HepG2 (cell line): ENCODE data around the gene ECPAS. TPM values are rescaled to one million over a fixed set of nuclear protein-coding genes. Genes with fewer than 3 reads are reported as not detected.

Source experiments
- ATAC-seq: fragments of 200-7000 bp; cut with Tn5 transposase; 3 replicates; pipeline ENCODE4 v1.9.1; 2020; ENCODE audit warnings: mild to moderate bottlenecking, moderate library complexity
- Bru-seq: library from RNA; stranded (reverse); fragments of 400-500 nt; gene quantifications from one replicate; lab custom pipeline; 2021; lab: Mats Ljungman, UMichigan
- BruChase-seq, 2 experiments: library from RNA; stranded (reverse); fragments of 400-500 nt; gene quantifications; one replicate each; lab custom pipeline; 2021; lab: Mats Ljungman, UMichigan
- BruUV-seq: library from RNA; stranded (reverse); fragments of 400-500 nt; replicated peaks from 2 replicates; lab custom pipeline; 2021; lab: Mats Ljungman, UMichigan
- CTCF ChIA-PET: fragments of 300-600 bp; formaldehyde crosslinking; extraction: SDS; loops from one replicate; lab custom pipeline; 2021; ENCODE audit warnings: low total read pairs, inconsistent platforms, low intra/inter-chr PET ratio; lab: Yijun Ruan, JAX
- POLR2A ChIA-PET: fragments of 350-600 bp; sonication (Branson Sonifier 250); formaldehyde crosslinking; loops from one replicate; lab custom pipeline; 2020; ENCODE audit warnings: antibody characterized with exemption, inconsistent platforms; lab: Yijun Ruan, JAX
- DNase-seq: peaks from one replicate; pipeline ENCODE4 v3.0.0-alpha.2; 2015; ENCODE audit warnings: low spot score
- FAIRE-seq: peaks from 3 replicates; lab custom pipeline; 2011; peaks lifted over from hg19 to GRCh38; lab: Jason Lieb, UNC
- H2AFZ ChIP-seq: one replicate; pipeline ENCODE4 v1.6.1; 2011; ENCODE audit warnings: low read length, inconsistent platforms
- H3K27ac ChIP-seq: fragments of 300-600 bp; 3 replicates; pipeline ENCODE4 v1.8.0; 2011; ENCODE audit warnings: mixed run types, mild to moderate bottlenecking, mixed read lengths, low read length, inconsistent platforms; ENCODE audit not compliant: insufficient read depth; ENCODE audit errors: extremely low read length
- H3K27me3 ChIP-seq, 2 experiments: fragments of 200-600 bp in 1 of 2; 2 replicates in 1 of 2; 3 replicates in 1 of 2; pipeline versions ENCODE4 v1.6.0 to v1.8.0; 2011; ENCODE audit warnings: low read length in 2 of 2, mild to moderate bottlenecking in 2 of 2, moderate library complexity in 2 of 2, inconsistent platforms in 1 of 2; ENCODE audit not compliant: insufficient read depth in 2 of 2, control insufficient read depth in 1 of 2
- H3K36me3 ChIP-seq, 2 experiments: fragments of 200-600 bp in 1 of 2; replicated peaks in 1 of 2; 2 replicates in 1 of 2; 3 replicates in 1 of 2; pipeline versions ENCODE4 v1.5.1 to v1.8.0; 2011; ENCODE audit warnings: low read length in 2 of 2, inconsistent platforms in 1 of 2; ENCODE audit not compliant: insufficient read depth in 2 of 2, control insufficient read depth in 1 of 2
- H3K4me1 ChIP-seq: 2 replicates; pipeline ENCODE4 v1.5.1; 2012; ENCODE audit warnings: low read length, inconsistent platforms; ENCODE audit not compliant: insufficient read depth
- H3K4me2 ChIP-seq: 2 replicates; pipeline ENCODE4 v1.6.0; 2011; ENCODE audit warnings: low read depth, low read length, inconsistent platforms
- H3K4me3 ChIP-seq, 3 experiments: fragments of 200-600 bp in 1 of 3; sonication (generic), shearing (Covaris generic) in 1 of 3; replicated peaks in 1 of 3; 2 replicates each; pipeline ENCODE4 v1.5.1; 2011 to 2016; ENCODE audit warnings: low read length in 3 of 3, inconsistent platforms in 2 of 3, low read depth in 2 of 3, mild to moderate bottlenecking in 2 of 3, control low read depth in 1 of 3, mixed read lengths in 1 of 3; ENCODE audit not compliant: insufficient read depth in 1 of 3
- H3K79me2 ChIP-seq: one replicate; pipeline ENCODE4 v1.6.1; 2011; ENCODE audit warnings: low read length, inconsistent platforms; ENCODE audit not compliant: insufficient read depth
- H3K9ac ChIP-seq: 2 replicates; pipeline ENCODE4 v1.6.0; 2011; ENCODE audit warnings: mild to moderate bottlenecking, low read depth, low read length, inconsistent platforms; ENCODE audit not compliant: insufficient read depth
- H3K9me3 ChIP-seq: 2 replicates; pipeline ENCODE4 v1.5.1; 2012; ENCODE audit warnings: mild to moderate bottlenecking, low read length
- H4K20me1 ChIP-seq: 2 replicates; pipeline ENCODE4 v1.6.0; 2011; ENCODE audit warnings: inconsistent platforms, mild to moderate bottlenecking, low read length, moderate library complexity; ENCODE audit not compliant: insufficient read depth
- CREB3 ChIP-seq: sonication (generic); formaldehyde crosslinking; IDR thresholded peaks from 2 replicates; pipeline ENCODE4 v1.5.0; 2020; ENCODE audit warnings: missing genetic modification reagents
- ERF ChIP-seq: IDR thresholded peaks from 2 replicates; pipeline ENCODE4 v1.6.1; 2018; ENCODE audit warnings: missing biosample characterization, missing genetic modification reagents
- GATAD2A ChIP-seq: IDR thresholded peaks from 2 replicates; pipeline ENCODE4 v1.6.1; 2016
- PAXIP1 ChIP-seq: sonication (generic); formaldehyde crosslinking; conservative IDR thresholded peaks from 2 replicates; pipeline ENCODE4 v1.4.0; 2020; ENCODE audit warnings: mild to moderate bottlenecking, missing genetic modification reagents, moderate library complexity
- PHF8 ChIP-seq: sonication (generic); formaldehyde crosslinking; IDR thresholded peaks from 2 replicates; pipeline ENCODE4 v1.5.0; 2020; ENCODE audit warnings: missing genetic modification reagents
- THAP11 ChIP-seq: IDR thresholded peaks from 2 replicates; pipeline ENCODE4 v1.6.1; 2016; ENCODE audit warnings: missing biosample characterization, missing genetic modification reagents
- TOPORS ChIP-seq: sonication (generic); formaldehyde crosslinking; IDR thresholded peaks from 2 replicates; pipeline ENCODE4 v1.8.0; 2023; ENCODE audit warnings: mild to moderate bottlenecking, missing genetic modification reagents
- ZC3H4 ChIP-seq: sonication (generic); formaldehyde crosslinking; IDR thresholded peaks from 2 replicates; pipeline ENCODE4 v1.4.0; 2020; ENCODE audit warnings: missing genetic modification reagents, borderline replicate concordance
- ZSCAN12 ChIP-seq: sonication (generic); formaldehyde crosslinking; IDR thresholded peaks from 2 replicates; pipeline ENCODE4 v1.9.0; 2021; ENCODE audit warnings: mild to moderate bottlenecking, missing genetic modification reagents
- WGBS: methylation state at CpG from one replicate; pipeline ENCODE4 v1.1.6; 2017; ENCODE audit warnings: low lambda C conversion rate; 5-methylcytosine and 5-hydroxymethylcytosine counted together
- in situ Hi-C: cut with HindIII; loops from 2 replicates; pipeline ENCODE4 v1.10.0; 2017; ENCODE audit warnings: low pct_unique_long_range_greater_than_20kb; ENCODE audit not compliant: extremely low pct_ligation_motif_present
- intact Hi-C: fragments of 100-400 bp; cut with micrococcal nuclease; formaldehyde crosslinking; loops from one replicate; pipeline ENCODE4 v1.10.0; 2022; ENCODE audit not compliant: unreplicated experiment
- long read RNA-seq, 2 experiments: library from RNA in 1 of 2; library from polyadenylated mRNA in 1 of 2; stranded (forward) in 1 of 2; unstranded in 1 of 2; transcript quantifications; one replicate each; pipeline ENCODE4 v2.0.0, GENCODE V29; 2019 to 2022
- polyA minus RNA-seq, 3 experiments: library from RNA; depleted of rRNA, polyadenylated mRNA; stranded (reverse); fragments of >200 nt; gene quantifications; 2 replicates each; pipeline ENCODE4 v1.2.3, GENCODE V29; 2011; ENCODE audit warnings: low replicate concordance in 1 of 3
- polyA plus RNA-seq, 8 experiments: library from polyadenylated mRNA; depleted of rRNA in 3 of 8; stranded (reverse) in 7 of 8; unstranded in 1 of 8; fragments of >200 nt; fragmentation: Illumina TruSeq in 4 of 8; extraction: Trizol in 4 of 8; gene quantifications; 2 replicates each; pipeline versions ENCODE4 v1.2.1 to v1.2.3, GENCODE V29; 2011 to 2016; ENCODE audit warnings: low read depth in 4 of 8, missing spikeins in 1 of 8, mixed read lengths in 1 of 8; ENCODE audit not compliant: insufficient read depth in 1 of 8
- total RNA-seq, 5 experiments: library from RNA; depleted of rRNA; stranded (reverse); fragments of >200 nt; fragmentation: Illumina TruSeq; extraction: Trizol; gene quantifications; 2 replicates each; pipeline ENCODE4 v1.2.3, GENCODE V29; 2016; ENCODE audit warnings: low read depth in 1 of 5
- TF ChIP-seq, protein P1 (sequence below): IDR thresholded peaks from 2 replicates; pipeline ENCODE4 v1.6.1; 2018; ENCODE audit warnings: missing genetic modification reagents
- TF ChIP-seq, protein P2 (sequence below): IDR thresholded peaks from 2 replicates; pipeline ENCODE4 v1.6.1; 2016; ENCODE audit warnings: missing genetic modification reagents, missing compliant biosample characterization

Gene ECPAS
- total RNA-seq (2016; rRNA removed; fragmentation: Illumina TruSeq; extraction: Trizol) (58.0 and 81.7 TPM in 2 replicates), polyA plus RNA-seq (2011; rRNA removed) (35.3 and 37.3 TPM in 2 replicates), polyA minus RNA-seq (2011; rRNA and poly(A)+ RNA removed; ENCODE audit: low replicate concordance) (61.8 and 69.9 TPM in 2 replicates), Bru-seq, nascent RNA (percentile 90 among the genes with signal in this experiment), BruChase-seq, experiment 1, labeled RNA remaining after a 6-hour chase (percentile 90 among the genes with signal in this experiment), BruChase-seq, experiment 2, labeled RNA remaining after a 2-hour chase (percentile 90 among the genes with signal in this experiment)
- total RNA-seq (2016; cell fraction: cytosol; rRNA removed; fragmentation: Illumina TruSeq; extraction: Trizol; ENCODE audit: low read depth) = 16.5 and 19.4 TPM in 2 replicates
- total RNA-seq (2016; cell fraction: insoluble cytoplasmic fraction; rRNA removed; fragmentation: Illumina TruSeq; extraction: Trizol) = 61.7 and 85.2 TPM in 2 replicates
- 25.2 and 25.7 TPM in 2 replicates for total RNA-seq (2016; cell fraction: membrane; rRNA removed; fragmentation: Illumina TruSeq; extraction: Trizol)
- 62.2 and 69.4 TPM in 2 replicates for total RNA-seq (2016; cell fraction: nucleus; rRNA removed; fragmentation: Illumina TruSeq; extraction: Trizol)
- polyA plus RNA-seq (2011; cell fraction: cytosol; rRNA removed) = 14.0 and 19.7 TPM in 2 replicates
- 50.5 and 56.3 TPM in 2 replicates for polyA plus RNA-seq (2011; cell fraction: nucleus; rRNA removed)
- polyA plus RNA-seq (2012) = 43.2 and 54.3 TPM in 2 replicates
- 2.2 and 2.5 TPM in 2 replicates for polyA plus RNA-seq (2016; cell fraction: cytosol; fragmentation: Illumina TruSeq; extraction: Trizol; ENCODE audit: low read depth)
- polyA plus RNA-seq (2016; cell fraction: insoluble cytoplasmic fraction; fragmentation: Illumina TruSeq; extraction: Trizol; ENCODE audit: low read depth) = 45.7 and 50.1 TPM in 2 replicates
- 6.0 and 8.2 TPM in 2 replicates for polyA plus RNA-seq (2016; cell fraction: membrane; fragmentation: Illumina TruSeq; extraction: Trizol; ENCODE audit: low read depth)
- 45.4 and 52.1 TPM in 2 replicates for polyA plus RNA-seq (2016; cell fraction: nucleus; fragmentation: Illumina TruSeq; extraction: Trizol; ENCODE audit: insufficient read depth, low read depth)
- 69.1 and 80.5 TPM in 2 replicates for polyA minus RNA-seq (2011; cell fraction: cytosol; rRNA and poly(A)+ RNA removed)
- 141 and 183 TPM in 2 replicates for polyA minus RNA-seq (2011; cell fraction: nucleus; rRNA and poly(A)+ RNA removed)
- long read RNA-seq, experiment 1, full-length matches to known transcripts = 2 of 20 reads
- long read RNA-seq, experiment 1, partial matches to known transcripts = 15 of 20 reads
- long read RNA-seq, experiment 1, other reads (novel, unspliced or antisense) = 3 of 20 reads
- long read RNA-seq, experiment 2, full-length matches to known transcripts = 16 of 157 reads
- long read RNA-seq, experiment 2, partial matches to known transcripts = 72 of 157 reads
- long read RNA-seq, experiment 2, other reads (novel, unspliced or antisense) = 69 of 157 reads

DNA sequence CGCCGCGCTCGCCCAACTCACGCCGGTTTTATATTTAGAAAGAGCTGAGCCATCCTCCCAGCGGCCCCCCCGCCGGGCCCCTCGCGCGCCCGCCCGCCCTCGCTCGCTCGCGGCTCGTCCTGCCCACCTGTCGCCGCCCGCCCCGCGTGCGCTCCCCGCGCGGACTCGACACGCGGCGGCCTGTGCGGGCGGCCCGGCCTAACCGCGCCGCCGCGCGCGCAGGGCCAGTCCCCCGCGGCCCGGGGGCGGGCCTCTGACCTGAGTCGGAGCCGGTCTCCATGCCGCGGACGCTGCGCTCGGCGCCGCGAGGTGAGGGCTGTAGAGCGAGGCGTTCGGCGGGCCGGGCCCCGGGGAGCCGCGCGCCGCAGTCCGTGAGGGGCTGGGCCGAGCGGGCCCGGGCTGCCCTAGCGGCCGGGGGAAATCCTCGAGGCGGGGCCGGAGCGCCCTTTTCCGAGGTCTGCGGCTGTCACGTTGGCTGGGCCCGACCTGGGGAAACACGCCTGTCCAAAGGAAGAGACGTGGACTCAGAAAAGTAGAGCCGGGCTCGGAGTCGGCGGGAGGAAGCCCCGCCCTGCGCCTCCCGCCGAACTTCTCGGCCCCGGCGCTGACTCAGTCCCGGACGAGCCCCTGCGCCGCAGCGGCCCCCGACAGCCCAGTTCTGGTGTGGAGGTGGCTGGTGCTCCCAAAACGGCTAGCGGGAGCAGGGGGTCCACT, at the start of gene ECPAS:
TSS of gene ECPAS (minus strand) at position 526 of the 714 bp plus-strand sequence. CDS start 11,465 bp downstream, outside the sequence.
- no TSS peak for BruUV-seq
- peak; percentile 86 for ATAC-seq
- DNase-seq = peak; percentile 74
- CTCF ChIA-PET = no interaction called here
- Histone ChIP-seq H2AFZ (peak within 1 kb of the TSS; percentile 43), H3K27me3 (no peaks in the 10 kb centered on the region), H3K4me2 (peak within 1 kb of the TSS; percentile 79), H4K20me1 (0 out of 2 replicates have a peak, but pooled peaks cover 8% of the 10 kb centered on the region), H3K27ac (peak within 1 kb of the TSS; percentile 94), H3K9ac (peak within 1 kb of the TSS; percentile 87), H3K9me3 (no peaks in the 10 kb centered on the region), H3K36me3 (no peaks in the 10 kb centered on the region), H3K4me1 (peaks cover 20% of the 10 kb centered on the region), H3K4me3 (peak within 1 kb of the TSS; percentile 83 to 95 (median 84)), H3K79me2 (peaks cover 38% of the 10 kb centered on the region)
- WGBS = 1% methylated on average over 25 of the region's 101 CpGs
- intact Hi-C loops (loop anchor here (5.0 kb wide), 1 partner anchor 47 kb away; no protein-coding TSS in a partner anchor), in situ Hi-C loops (no loop called here)
- peak; percentile 42 for FAIRE-seq
- POLR2A ChIA-PET = interaction anchor here (1.0 to 1.7 kb wide), 3 partner anchors 9 to 41 kb away, joined by 3 to 5 read pairs (median 4); partner anchors contain the start of gene ZNF483
- peak; percentile 57; the same call in 1 of the 2 replicates for TF ChIP-seq ZC3H4 (CRISPR knock-in tag)
- TF ChIP-seq ZSCAN12 (CRISPR knock-in tag) = peak; percentile 49; the same call in 1 of the 2 replicates
- peak; percentile 89 for TF ChIP-seq PHF8 (CRISPR knock-in tag)
- TF ChIP-seq, protein P1, sequence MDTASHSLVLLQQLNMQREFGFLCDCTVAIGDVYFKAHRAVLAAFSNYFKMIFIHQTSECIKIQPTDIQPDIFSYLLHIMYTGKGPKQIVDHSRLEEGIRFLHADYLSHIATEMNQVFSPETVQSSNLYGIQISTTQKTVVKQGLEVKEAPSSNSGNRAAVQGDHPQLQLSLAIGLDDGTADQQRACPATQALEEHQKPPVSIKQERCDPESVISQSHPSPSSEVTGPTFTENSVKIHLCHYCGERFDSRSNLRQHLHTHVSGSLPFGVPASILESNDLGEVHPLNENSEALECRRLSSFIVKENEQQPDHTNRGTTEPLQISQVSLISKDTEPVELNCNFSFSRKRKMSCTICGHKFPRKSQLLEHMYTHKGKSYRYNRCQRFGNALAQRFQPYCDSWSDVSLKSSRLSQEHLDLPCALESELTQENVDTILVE (CRISPR knock-in tag) = 0 out of 2 replicates have a peak, but pooled peaks have one; percentile 39
- TF ChIP-seq TOPORS (CRISPR knock-in tag) = 0 out of 2 replicates have a peak, but pooled peaks have one; percentile 46
- TF ChIP-seq, protein P2, sequence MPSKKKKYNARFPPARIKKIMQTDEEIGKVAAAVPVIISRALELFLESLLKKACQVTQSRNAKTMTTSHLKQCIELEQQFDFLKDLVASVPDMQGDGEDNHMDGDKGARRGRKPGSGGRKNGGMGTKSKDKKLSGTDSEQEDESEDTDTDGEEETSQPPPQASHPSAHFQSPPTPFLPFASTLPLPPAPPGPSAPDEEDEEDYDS (CRISPR knock-in tag) = peak; percentile 47; the same call in 1 of the 2 replicates
- TF ChIP-seq CREB3 (CRISPR knock-in tag) = no peak
- peak; percentile 65 for TF ChIP-seq THAP11 (CRISPR knock-in tag)
- peak; percentile 64; the same call in 1 of the 2 replicates for TF ChIP-seq GATAD2A (CRISPR knock-in tag)
- no peak for TF ChIP-seq PAXIP1 (CRISPR knock-in tag)
- TF ChIP-seq ERF = 0 out of 2 replicates have a peak, but pooled peaks have one; percentile 16
